Superior temporal gyrus (tissue), 1 donor: Measurements from ENCODE around the gene SH3BP1.
"Not testable (repeated sequence)": the region's sequence is repeated elsewhere in the genome, so short reads cannot be mapped to it uniquely, and the experiment has no call there.

Experiments used
- DNase-seq: peaks from one replicate; pipeline ENCODE4 v3.0.0-alpha.2; 2016; ENCODE audit errors: extremely low spot score

SH3BP1 gene

GRCh38 chr22:37677493-37677974 lies 38.1 kb downstream of the SH3BP1 start:
- no peak for DNase-seq

- no peak for DNase-seq
These were observed 38.9 kb downstream of the SH3BP1 start for GRCh38 chr22:37678372-37678771.

GRCh38 chr22:37679670-37680069 lies 40.2 kb downstream of the SH3BP1 start:
- DNase-seq: no peak

- DNase-seq: no peak
These were observed 40.9 kb downstream of the SH3BP1 start for GRCh38 chr22:37680191-37680851.

GRCh38 chr22:37681001-37681424 lies 41.5 kb downstream of the SH3BP1 start:
- DNase-seq: no peak

- peak; percentile 74 for DNase-seq
These were observed 42.1 kb downstream of the SH3BP1 start for GRCh38 chr22:37681556-37682049.

- DNase-seq: no peak
These were observed 45.5 kb downstream of the SH3BP1 start for GRCh38 chr22:37684803-37685615.

- peak; percentile 95 for DNase-seq
These were observed 46.8 kb downstream of the SH3BP1 start, which contains the start of gene NOL12 for GRCh38 chr22:37686002-37686982. Gene NOL12, plus strand, starts transcription at chr22:37686343. Its CDS starts 50 bp downstream, at chr22:37686393.

- no peak for DNase-seq
These were observed 50.9 kb downstream of the SH3BP1 start for GRCh38 chr22:37690407-37690806.

GRCh38 chr22:37690901-37691504 lies 51.5 kb downstream of the SH3BP1 start:
- no peak for DNase-seq

- DNase-seq: no peak
These were observed 53.3 kb downstream of the SH3BP1 start for GRCh38 chr22:37692627-37693285.

GRCh38 chr22:37694131-37694530 lies 54.7 kb downstream of the SH3BP1 start:
- not testable (repeated sequence) for DNase-seq

- not testable (repeated sequence) for DNase-seq
These were observed 56.8 kb downstream of the SH3BP1 start for GRCh38 chr22:37696260-37696656.

- peak; percentile 59 for DNase-seq
These were observed 57.4 kb downstream of the SH3BP1 start, which contains the start of gene TRIOBP for GRCh38 chr22:37696657-37697537. Gene TRIOBP, plus strand, starts transcription at chr22:37697048. Its CDS starts 4,318 bp downstream, at chr22:37701366.

GRCh38 chr22:37697538-37697835 lies 58.0 kb downstream of the SH3BP1 start:
- no peak for DNase-seq

- peak; percentile 15 for DNase-seq
These were observed 61.8 kb downstream of the SH3BP1 start for GRCh38 chr22:37701141-37701786.

GRCh38 chr22:37703906-37704305 lies 64.4 kb downstream of the SH3BP1 start:
- no peak for DNase-seq

- no peak for DNase-seq
These were observed 65.2 kb downstream of the SH3BP1 start for GRCh38 chr22:37704645-37705044.

- DNase-seq: no peak
These were observed 65.7 kb downstream of the SH3BP1 start for GRCh38 chr22:37705205-37705604.
